AG04450 (cell line): ENCODE data around the gene SLCO2A1. TPM values are rescaled to one million over a fixed set of nuclear protein-coding genes. Genes with fewer than 3 reads are reported as not detected.

Experiments used
- CTCF ChIA-PET: fragments of 300-600, 350-600 bp; formaldehyde crosslinking; extraction: SDS; loops from one replicate; lab custom pipeline; 2022; ENCODE audit warnings: antibody characterized with exemption, inconsistent platforms; lab: Charles Lee
- POLR2A ChIA-PET: fragments of 350-600 bp; formaldehyde crosslinking; extraction: SDS; loops from one replicate; lab custom pipeline; 2021; ENCODE audit warnings: antibody characterized with exemption, inconsistent platforms; lab: Yijun Ruan, JAX
- DNase-seq: peaks from one replicate; pipeline ENCODE4 v3.0.0-alpha.2; 2011; ENCODE audit warnings: low read depth, low spot score
- H3K27ac ChIP-seq: one replicate; pipeline ENCODE4 v1.5.1; 2012; ENCODE audit warnings: low read depth, low read length, control low read depth
- H3K27me3 ChIP-seq: one replicate; pipeline ENCODE4 v1.6.0; 2012; ENCODE audit warnings: low read length; ENCODE audit not compliant: control insufficient read depth, insufficient read depth
- H3K4me3 ChIP-seq: 2 replicates; pipeline ENCODE4 v1.5.1; 2011; ENCODE audit warnings: mild to moderate bottlenecking, low read depth, low read length, control low read depth
- H3K9me3 ChIP-seq: 2 replicates; pipeline ENCODE4 v1.5.1; 2012; ENCODE audit warnings: low read length; ENCODE audit not compliant: control insufficient read depth, insufficient read depth
- polyA plus RNA-seq: library from polyadenylated mRNA; depleted of rRNA; stranded (reverse); fragments of >200 nt; gene quantifications from 2 replicates; pipeline ENCODE4 v1.2.3, GENCODE V29; 2011
- TF ChIP-seq, protein P1 (sequence below): IDR thresholded peaks from 2 replicates; pipeline ENCODE4 v1.5.1; 2011; ENCODE audit warnings: low read depth, low read length, control low read depth, inconsistent platforms

SLCO2A1 gene
- polyA plus RNA-seq, 1 experiment: 1.6 TPM

DNA sequence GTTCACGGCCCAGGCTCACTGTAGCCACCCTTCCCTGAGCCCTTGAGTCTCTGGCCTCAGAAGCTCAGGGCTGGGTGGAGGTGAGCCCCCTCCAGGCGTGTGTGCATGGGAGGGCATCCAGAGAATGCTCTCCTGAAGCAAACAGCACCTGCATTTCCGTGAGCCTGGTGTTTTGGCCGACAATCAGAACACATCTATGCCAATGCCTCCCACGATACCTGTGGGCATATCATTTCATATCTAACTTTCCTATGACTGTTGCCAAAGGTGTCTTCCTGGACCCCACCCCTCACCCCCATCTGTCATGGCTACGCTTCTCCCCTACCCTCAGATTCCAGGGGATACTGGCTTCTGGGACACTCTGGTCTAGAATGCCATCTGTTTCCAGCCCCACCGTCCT is 80.7 kb downstream of the SLCO2A1 start:
- TF ChIP-seq, protein P1, sequence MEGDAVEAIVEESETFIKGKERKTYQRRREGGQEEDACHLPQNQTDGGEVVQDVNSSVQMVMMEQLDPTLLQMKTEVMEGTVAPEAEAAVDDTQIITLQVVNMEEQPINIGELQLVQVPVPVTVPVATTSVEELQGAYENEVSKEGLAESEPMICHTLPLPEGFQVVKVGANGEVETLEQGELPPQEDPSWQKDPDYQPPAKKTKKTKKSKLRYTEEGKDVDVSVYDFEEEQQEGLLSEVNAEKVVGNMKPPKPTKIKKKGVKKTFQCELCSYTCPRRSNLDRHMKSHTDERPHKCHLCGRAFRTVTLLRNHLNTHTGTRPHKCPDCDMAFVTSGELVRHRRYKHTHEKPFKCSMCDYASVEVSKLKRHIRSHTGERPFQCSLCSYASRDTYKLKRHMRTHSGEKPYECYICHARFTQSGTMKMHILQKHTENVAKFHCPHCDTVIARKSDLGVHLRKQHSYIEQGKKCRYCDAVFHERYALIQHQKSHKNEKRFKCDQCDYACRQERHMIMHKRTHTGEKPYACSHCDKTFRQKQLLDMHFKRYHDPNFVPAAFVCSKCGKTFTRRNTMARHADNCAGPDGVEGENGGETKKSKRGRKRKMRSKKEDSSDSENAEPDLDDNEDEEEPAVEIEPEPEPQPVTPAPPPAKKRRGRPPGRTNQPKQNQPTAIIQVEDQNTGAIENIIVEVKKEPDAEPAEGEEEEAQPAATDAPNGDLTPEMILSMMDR: no peak

DNA sequence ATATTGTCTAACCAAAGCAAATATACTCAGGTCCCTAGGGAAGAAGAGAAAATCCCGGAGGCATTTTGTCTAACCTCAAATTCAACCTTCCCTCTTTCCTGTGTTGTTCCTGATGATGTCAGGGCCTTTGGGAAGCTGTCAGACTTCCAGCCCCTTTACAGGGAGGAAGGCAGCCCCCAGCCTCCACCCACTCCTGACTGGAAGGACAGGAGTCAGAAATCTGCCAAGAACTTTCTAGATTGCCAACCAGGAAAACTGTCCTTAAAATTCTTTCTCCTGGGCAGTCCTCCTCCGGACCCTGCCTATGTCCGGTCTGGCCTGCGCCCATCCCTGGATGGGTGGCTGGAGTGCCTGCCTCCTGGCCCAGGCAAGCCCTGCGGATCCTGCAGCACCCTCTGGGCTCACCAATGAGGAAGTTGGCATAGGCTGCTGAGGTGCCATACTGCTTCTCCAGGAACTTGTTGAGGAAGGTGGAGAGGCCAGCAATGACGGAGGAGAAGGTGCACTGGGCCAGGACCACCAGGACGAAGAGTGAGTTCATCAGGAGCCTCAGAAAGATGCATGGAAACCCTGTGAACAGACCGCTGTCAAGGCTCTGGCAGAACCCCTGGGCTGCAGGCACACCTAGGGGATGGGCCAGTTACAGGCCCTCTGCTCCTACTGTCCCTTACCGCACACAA is 81.5 kb downstream of the SLCO2A1 start:
- no peak for DNase-seq
- ChIA-PET CTCF (no interaction called here), POLR2A (no interaction called here)
- TF ChIP-seq, protein P1: no peak
- Histone ChIP-seq H3K4me3 (no peak overlapping the region), H3K27me3 (no peaks in the 10 kb centered on the region), H3K9me3 (peaks cover 5% of the 10 kb centered on the region), H3K27ac (no peak overlapping the region)

More for the DNA sequence above, 80.7 kb downstream of the SLCO2A1 start:
- CTCF ChIA-PET: no interaction called here
- Histone ChIP-seq H3K27me3 (no peaks in the 10 kb centered on the region), H3K27ac (no peak overlapping the region), H3K4me3 (no peak overlapping the region), H3K9me3 (peaks cover 5% of the 10 kb centered on the region)
- POLR2A ChIA-PET: no interaction called here
- no peak for DNase-seq

DNA sequence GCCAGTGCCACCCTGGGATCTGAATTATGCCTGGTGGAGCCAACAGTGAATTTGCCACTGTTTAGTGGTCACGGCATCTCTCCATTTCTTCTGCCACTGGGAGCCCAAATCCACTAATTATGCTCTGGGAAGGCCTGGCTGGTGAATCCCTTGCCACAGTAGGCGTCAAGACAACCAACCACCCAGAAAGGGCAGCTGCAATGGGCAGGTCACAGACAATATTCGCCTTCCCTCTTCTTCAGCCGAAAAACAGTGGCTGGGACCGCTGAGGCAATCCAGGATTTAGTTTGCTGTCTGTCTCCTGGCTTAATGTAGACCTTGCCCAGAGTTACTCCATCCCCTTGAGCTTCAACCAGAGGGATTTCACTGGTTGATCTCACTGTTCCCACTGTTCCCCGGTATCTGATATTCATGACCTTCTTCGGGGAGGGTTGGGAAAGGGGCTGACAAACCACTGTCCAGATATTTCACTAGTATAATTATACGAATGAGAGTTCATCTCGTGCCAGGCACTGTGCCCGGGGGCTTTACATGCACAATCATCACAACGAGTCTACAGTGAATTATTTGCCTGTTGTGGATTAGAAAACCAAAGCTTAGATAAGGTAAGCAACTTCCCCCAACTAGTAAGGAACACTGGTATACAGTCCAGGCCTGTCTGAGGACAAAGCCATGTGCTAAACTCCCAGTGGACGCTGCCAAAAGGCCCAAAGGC is 84.2 kb downstream of the SLCO2A1 start:
- no peak overlapping the region for H3K4me3 ChIP-seq
- H3K9me3 ChIP-seq: no peaks in the 10 kb centered on the region; the same call in 1 of the 2 replicates
- ChIA-PET POLR2A (interaction anchor here (2.5 kb wide), 1 partner anchor 18 kb away, joined by 7 read pairs; no protein-coding TSS in a partner anchor), CTCF (interaction anchor here (0.7 to 2.5 kb wide), 4 partner anchors 15 to 1215 kb away, joined by 3 to 21 read pairs (median 4); no protein-coding TSS in a partner anchor)
- H3K27me3 ChIP-seq: peaks cover 3% of the 10 kb centered on the region
- DNase-seq: no peak
- TF ChIP-seq, protein P1: no peak
- H3K27ac ChIP-seq: no peak overlapping the region

DNA sequence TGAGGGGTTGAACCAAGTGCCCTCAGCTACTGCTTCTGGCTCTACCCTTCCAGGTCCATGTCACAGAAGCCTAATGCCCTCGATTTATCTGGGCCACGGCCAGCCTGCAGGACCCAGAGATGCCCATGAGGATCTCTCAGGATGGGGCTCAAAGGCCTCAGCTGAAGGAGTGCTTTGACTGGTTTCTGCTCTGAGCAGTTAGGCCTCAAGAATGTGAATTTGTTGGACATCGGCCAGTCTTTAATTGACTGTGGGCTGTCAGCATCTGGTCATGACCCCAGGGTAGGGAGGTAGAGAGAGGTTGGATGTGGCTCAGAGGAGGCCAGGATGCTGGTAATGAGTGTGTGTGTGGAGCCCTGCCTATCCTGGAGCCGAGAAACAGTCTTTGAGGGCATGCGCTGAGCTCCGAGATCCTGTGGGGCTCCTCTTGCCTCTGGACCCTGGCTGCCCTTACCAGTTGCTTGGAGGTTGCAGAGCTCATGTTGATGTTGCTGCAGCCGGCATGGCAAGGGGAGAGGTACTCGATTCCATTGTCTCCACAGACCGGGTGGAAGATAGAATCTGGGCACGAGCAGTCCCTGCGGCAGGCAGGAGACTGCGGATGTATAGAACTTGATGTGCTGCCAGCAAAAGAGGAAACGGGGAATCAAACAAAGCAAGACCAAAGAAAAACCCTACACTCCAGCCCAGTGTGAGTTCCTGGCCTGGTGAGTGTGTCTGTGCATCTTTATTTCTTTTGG is 84.9 kb downstream of the SLCO2A1 start:
- Histone ChIP-seq H3K27me3 (peaks cover 3% of the 10 kb centered on the region), H3K27ac (peak overlapping the region; percentile 77), H3K9me3 (no peaks in the 10 kb centered on the region; the same call in 1 of the 2 replicates), H3K4me3 (no peak overlapping the region)
- TF ChIP-seq, protein P1: no peak
- no peak for DNase-seq
- POLR2A ChIA-PET: interaction anchor here (2.5 kb wide), 1 partner anchor 18 kb away, joined by 7 read pairs; no protein-coding TSS in a partner anchor
- CTCF ChIA-PET: interaction anchor here (1.8 to 2.5 kb wide), 2 partner anchors 14 to 267 kb away, joined by 4 to 21 read pairs; no protein-coding TSS in a partner anchor
